SU-DHL-6 (cell line): Measurements from ENCODE around the gene ACKR1.

Source experiments
- EZH2phosphoT487 ChIP-seq: fragments of 200-600 bp; sonication (generic), shearing (Covaris generic); conservative IDR thresholded peaks from 2 replicates; pipeline ENCODE4 v1.6.1; 2018; ENCODE audit warnings: mild to moderate bottlenecking, antibody characterized with exemption, low read length, moderate library complexity, mixed read lengths
- TF ChIP-seq, protein P1 (sequence below): fragments of 200-600 bp; sonication (generic); IDR thresholded peaks from one replicate; pipeline ENCODE4 v1.5.1; 2017; ENCODE audit warnings: antibody characterized with exemption, mild to moderate bottlenecking, low read length, moderate library complexity; ENCODE audit not compliant: insufficient read depth, poor library complexity, severe bottlenecking

DNA sequence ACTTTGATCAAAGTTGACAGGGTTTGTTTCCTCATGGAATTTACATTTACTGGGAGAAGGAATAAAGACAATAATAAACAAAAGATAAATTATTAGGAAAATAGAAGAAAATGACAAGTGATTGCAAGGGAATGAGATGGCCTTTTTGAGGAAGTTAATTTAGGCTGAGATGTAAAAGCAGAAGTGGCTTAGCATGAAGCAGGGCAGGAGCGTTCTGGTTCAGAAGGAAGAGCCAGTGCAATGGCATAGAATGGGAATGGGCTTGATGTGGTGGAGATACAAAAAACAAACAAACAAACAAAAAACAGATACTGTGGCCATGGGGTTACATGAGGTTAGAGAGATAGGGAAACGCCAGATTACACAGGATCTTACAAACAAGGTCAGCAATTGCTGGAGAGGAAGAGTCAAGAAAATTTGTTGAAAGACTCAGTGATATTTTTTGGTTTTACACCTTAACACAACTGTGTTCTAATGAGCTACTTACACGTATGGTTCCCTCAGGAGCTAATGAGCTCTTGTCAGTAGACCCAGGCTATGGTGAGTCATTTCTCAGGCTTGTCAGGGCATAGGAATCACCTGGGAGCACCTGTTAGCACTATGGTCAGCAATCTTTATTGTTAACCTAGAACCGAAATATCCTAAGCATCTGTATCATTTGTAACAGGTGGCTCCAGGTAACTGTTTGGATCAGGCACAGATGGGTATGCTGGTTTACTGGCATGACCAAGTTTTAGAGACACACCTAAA is 42.0 kb upstream of the ACKR1 start:
- TF ChIP-seq, protein P1, sequence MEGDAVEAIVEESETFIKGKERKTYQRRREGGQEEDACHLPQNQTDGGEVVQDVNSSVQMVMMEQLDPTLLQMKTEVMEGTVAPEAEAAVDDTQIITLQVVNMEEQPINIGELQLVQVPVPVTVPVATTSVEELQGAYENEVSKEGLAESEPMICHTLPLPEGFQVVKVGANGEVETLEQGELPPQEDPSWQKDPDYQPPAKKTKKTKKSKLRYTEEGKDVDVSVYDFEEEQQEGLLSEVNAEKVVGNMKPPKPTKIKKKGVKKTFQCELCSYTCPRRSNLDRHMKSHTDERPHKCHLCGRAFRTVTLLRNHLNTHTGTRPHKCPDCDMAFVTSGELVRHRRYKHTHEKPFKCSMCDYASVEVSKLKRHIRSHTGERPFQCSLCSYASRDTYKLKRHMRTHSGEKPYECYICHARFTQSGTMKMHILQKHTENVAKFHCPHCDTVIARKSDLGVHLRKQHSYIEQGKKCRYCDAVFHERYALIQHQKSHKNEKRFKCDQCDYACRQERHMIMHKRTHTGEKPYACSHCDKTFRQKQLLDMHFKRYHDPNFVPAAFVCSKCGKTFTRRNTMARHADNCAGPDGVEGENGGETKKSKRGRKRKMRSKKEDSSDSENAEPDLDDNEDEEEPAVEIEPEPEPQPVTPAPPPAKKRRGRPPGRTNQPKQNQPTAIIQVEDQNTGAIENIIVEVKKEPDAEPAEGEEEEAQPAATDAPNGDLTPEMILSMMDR = no peak
- no peak for TF ChIP-seq EZH2phosphoT487
